WERI-Rb-1 (cell line): ENCODE measurements around the gene SFXN3.

Experiments used
- DNase-seq: peaks from one replicate; pipeline ENCODE4 v3.0.0-alpha.2; 2020
- H3K27ac ChIP-seq: fragments of 250-450 bp; sonication (Bioruptor Pico); 2 replicates; pipeline ENCODE4 v1.5.1; 2020; ENCODE audit warnings: mild to moderate bottlenecking, moderate library complexity
- H3K27me3 ChIP-seq: fragments of 250-450 bp; sonication (Bioruptor Pico); 2 replicates; pipeline ENCODE4 v1.5.1; 2021; ENCODE audit warnings: mild to moderate bottlenecking, low read depth, moderate library complexity; ENCODE audit not compliant: insufficient read depth, severe bottlenecking
- H3K36me3 ChIP-seq: fragments of 250-450 bp; sonication (Bioruptor Pico); 2 replicates; pipeline ENCODE4 v1.5.1; 2020; ENCODE audit warnings: mild to moderate bottlenecking, moderate library complexity
- H3K4me3 ChIP-seq: 2 replicates; pipeline ENCODE4 v1.5.1; 2011; ENCODE audit warnings: low read depth, mild to moderate bottlenecking, control low read depth, low read length
- H3K9me3 ChIP-seq: fragments of 250-450 bp; sonication (Bioruptor Pico); 2 replicates; pipeline ENCODE4 v1.5.1; 2021; ENCODE audit warnings: mild to moderate bottlenecking, moderate library complexity; ENCODE audit not compliant: severe bottlenecking
- CTCF ChIP-seq: IDR thresholded peaks from 2 replicates; pipeline ENCODE4 v1.5.1; 2011; ENCODE audit warnings: low read depth, mild to moderate bottlenecking, control low read depth, inconsistent platforms, low read length

The SFXN3 gene

GRCh38 chr10:101060036-101060950 is 29.3 kb downstream of the SFXN3 start:
- Histone ChIP-seq H3K9me3 (no peaks in the 10 kb centered on the region), H3K4me3 (peak overlapping the region; percentile 77), H3K36me3 (no peaks in the 10 kb centered on the region), H3K27ac (peak overlapping the region; percentile 100), H3K27me3 (no peaks in the 10 kb centered on the region)
- TF ChIP-seq CTCF, result peak; percentile 83
- peak; percentile 92 for DNase-seq

GRCh38 chr10:101060951-101061623 is 30.1 kb downstream of the SFXN3 start:
- no peak for TF ChIP-seq CTCF
- no peaks in the 10 kb centered on the region for H3K27me3 ChIP-seq
- H3K27ac ChIP-seq, result peak overlapping the region; percentile 100
- peak overlapping the region; percentile 77 for H3K4me3 ChIP-seq
- DNase-seq, result peak; percentile 97
- H3K9me3 ChIP-seq, result no peaks in the 10 kb centered on the region
- no peaks in the 10 kb centered on the region for H3K36me3 ChIP-seq

- H3K27me3 ChIP-seq, result no peaks in the 10 kb centered on the region
- peak within 1 kb of the TSS; percentile 100 for H3K27ac ChIP-seq
- H3K9me3 ChIP-seq, result no peaks in the 10 kb centered on the region
- DNase-seq, result peak; percentile 39
- no peaks in the 10 kb centered on the region for H3K36me3 ChIP-seq
- peak within 1 kb of the TSS; percentile 77 for H3K4me3 ChIP-seq
- no peak for TF ChIP-seq CTCF
Measured at GRCh38 chr10:101061624-101062231, 30.7 kb downstream of the SFXN3 start, which contains the start of gene KAZALD1. Gene KAZALD1, plus strand, starts transcription at chr10:101061989. Its CDS starts 604 bp downstream, at chr10:101062593.

GRCh38 chr10:101062232-101063049 is 31.4 kb downstream of the SFXN3 start:
- DNase-seq, result no peak
- no peaks in the 10 kb centered on the region for H3K9me3 ChIP-seq
- H3K4me3 ChIP-seq, result no peak overlapping the region
- H3K36me3 ChIP-seq, result no peaks in the 10 kb centered on the region
- no peak overlapping the region for H3K27ac ChIP-seq
- no peaks in the 10 kb centered on the region for H3K27me3 ChIP-seq
- 0 out of 2 replicates have a peak, but pooled peaks have one; percentile 0 for TF ChIP-seq CTCF

- Histone ChIP-seq H3K4me3 (no peak overlapping the region), H3K27me3 (no peaks in the 10 kb centered on the region)
- no peak for DNase-seq
Measured at GRCh38 chr10:101063050-101063525, 32.1 kb downstream of the SFXN3 start.

More at GRCh38 chr10:101063050-101063525, 32.1 kb downstream of the SFXN3 start:
- H3K27ac ChIP-seq, result no peak overlapping the region
- no peak for TF ChIP-seq CTCF
- no peaks in the 10 kb centered on the region for H3K9me3 ChIP-seq
- H3K36me3 ChIP-seq, result no peaks in the 10 kb centered on the region
